HL-60 (cell line): Measurements from ENCODE around the gene TMEM61.

Experiments used
- GABPA ChIP-seq: IDR thresholded peaks from 2 replicates; pipeline ENCODE4 v1.6.1; 2012; ENCODE audit warnings: low read depth
- POLR2AphosphoS5 ChIP-seq: IDR thresholded peaks from 2 replicates; pipeline ENCODE4 v1.6.1; 2012; ENCODE audit warnings: low read depth
- SPI1 ChIP-seq: IDR thresholded peaks from 2 replicates; pipeline ENCODE4 v1.6.1; 2012; ENCODE audit warnings: low read depth, mild to moderate bottlenecking, borderline replicate concordance
- TF ChIP-seq, protein P1 (sequence below): IDR thresholded peaks from one replicate; pipeline ENCODE4 v1.5.1; 2011; ENCODE audit warnings: low read length, control low read depth, inconsistent platforms; ENCODE audit not compliant: insufficient read depth
- TF ChIP-seq, protein P2 (sequence below): IDR thresholded peaks from 2 replicates; pipeline ENCODE4 v1.6.1; 2012; ENCODE audit warnings: low read depth; ENCODE audit not compliant: insufficient replicate concordance

DNA sequence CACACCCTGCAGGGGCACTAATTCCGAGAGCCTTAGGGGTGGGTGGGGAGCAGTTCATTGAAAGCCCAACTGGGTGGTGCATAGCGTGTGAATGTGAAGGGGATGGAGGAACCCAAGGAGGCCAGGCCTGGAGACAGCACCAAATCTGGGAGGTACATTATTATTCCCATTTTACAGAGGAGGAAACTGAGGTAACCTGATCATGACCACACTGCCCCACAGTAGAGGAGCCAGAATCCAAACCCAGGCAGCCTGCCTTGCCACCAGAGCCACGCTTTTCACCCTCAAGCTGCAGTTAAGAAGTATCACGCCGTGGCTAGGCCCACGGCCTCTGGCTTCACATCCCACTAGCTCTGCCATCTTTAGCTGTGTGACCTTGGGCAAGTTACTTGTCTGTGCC is 17.7 kb downstream of the TMEM61 start:
- TF ChIP-seq, protein P1, sequence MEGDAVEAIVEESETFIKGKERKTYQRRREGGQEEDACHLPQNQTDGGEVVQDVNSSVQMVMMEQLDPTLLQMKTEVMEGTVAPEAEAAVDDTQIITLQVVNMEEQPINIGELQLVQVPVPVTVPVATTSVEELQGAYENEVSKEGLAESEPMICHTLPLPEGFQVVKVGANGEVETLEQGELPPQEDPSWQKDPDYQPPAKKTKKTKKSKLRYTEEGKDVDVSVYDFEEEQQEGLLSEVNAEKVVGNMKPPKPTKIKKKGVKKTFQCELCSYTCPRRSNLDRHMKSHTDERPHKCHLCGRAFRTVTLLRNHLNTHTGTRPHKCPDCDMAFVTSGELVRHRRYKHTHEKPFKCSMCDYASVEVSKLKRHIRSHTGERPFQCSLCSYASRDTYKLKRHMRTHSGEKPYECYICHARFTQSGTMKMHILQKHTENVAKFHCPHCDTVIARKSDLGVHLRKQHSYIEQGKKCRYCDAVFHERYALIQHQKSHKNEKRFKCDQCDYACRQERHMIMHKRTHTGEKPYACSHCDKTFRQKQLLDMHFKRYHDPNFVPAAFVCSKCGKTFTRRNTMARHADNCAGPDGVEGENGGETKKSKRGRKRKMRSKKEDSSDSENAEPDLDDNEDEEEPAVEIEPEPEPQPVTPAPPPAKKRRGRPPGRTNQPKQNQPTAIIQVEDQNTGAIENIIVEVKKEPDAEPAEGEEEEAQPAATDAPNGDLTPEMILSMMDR: no peak
- TF ChIP-seq POLR2AphosphoS5 (no peak), SPI1 (no peak), GABPA (no peak)
- TF ChIP-seq, protein P2, sequence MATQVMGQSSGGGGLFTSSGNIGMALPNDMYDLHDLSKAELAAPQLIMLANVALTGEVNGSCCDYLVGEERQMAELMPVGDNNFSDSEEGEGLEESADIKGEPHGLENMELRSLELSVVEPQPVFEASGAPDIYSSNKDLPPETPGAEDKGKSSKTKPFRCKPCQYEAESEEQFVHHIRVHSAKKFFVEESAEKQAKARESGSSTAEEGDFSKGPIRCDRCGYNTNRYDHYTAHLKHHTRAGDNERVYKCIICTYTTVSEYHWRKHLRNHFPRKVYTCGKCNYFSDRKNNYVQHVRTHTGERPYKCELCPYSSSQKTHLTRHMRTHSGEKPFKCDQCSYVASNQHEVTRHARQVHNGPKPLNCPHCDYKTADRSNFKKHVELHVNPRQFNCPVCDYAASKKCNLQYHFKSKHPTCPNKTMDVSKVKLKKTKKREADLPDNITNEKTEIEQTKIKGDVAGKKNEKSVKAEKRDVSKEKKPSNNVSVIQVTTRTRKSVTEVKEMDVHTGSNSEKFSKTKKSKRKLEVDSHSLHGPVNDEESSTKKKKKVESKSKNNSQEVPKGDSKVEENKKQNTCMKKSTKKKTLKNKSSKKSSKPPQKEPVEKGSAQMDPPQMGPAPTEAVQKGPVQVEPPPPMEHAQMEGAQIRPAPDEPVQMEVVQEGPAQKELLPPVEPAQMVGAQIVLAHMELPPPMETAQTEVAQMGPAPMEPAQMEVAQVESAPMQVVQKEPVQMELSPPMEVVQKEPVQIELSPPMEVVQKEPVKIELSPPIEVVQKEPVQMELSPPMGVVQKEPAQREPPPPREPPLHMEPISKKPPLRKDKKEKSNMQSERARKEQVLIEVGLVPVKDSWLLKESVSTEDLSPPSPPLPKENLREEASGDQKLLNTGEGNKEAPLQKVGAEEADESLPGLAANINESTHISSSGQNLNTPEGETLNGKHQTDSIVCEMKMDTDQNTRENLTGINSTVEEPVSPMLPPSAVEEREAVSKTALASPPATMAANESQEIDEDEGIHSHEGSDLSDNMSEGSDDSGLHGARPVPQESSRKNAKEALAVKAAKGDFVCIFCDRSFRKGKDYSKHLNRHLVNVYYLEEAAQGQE: no peak
